ENCODE results near the gene FCN2. TPM values are rescaled to one million over a fixed set of nuclear protein-coding genes. Genes with fewer than 3 reads are reported as not detected.

The FCN2 gene
- total RNA-seq, 2 donors from 2014 or later: not detected

GRCh38 chr9:134848504-134848903, 32.1 kb upstream of the FCN2 start:
- TF ChIP-seq CTCF (IDR thresholded peaks at IDR 0.05): no peak
- no peak overlapping the region for H3K4me3 ChIP-seq
- H3K36me3 ChIP-seq: peaks cover 2% of the 10 kb centered on the region

GRCh38 chr9:134850611-134851010, 30.0 kb upstream of the FCN2 start:
- Histone ChIP-seq H3K27ac (no peak overlapping the region), H3K4me3 (no peak overlapping the region), H3K36me3 (no peaks in the 10 kb centered on the region), H3K4me1 (no peaks in the 10 kb centered on the region), H3K9me3 (no peaks in the 10 kb centered on the region), H3K27me3 (no peaks in the 10 kb centered on the region)
- DNase-seq (ENCODE audit: low spot score): no peak
- TF ChIP-seq CTCF (IDR thresholded peaks at IDR 0.05): no peak

More at GRCh38 chr9:134848504-134848903, 32.1 kb upstream of the FCN2 start:
- Histone ChIP-seq H3K27me3 (no peaks in the 10 kb centered on the region), H3K27ac (no peak overlapping the region), H3K4me1 (no peaks in the 10 kb centered on the region), H3K9me3 (no peaks in the 10 kb centered on the region)
- DNase-seq (ENCODE audit: low spot score): no peak

- no peak for DNase-seq (ENCODE audit: low spot score)
- no peak overlapping the region for H3K27ac ChIP-seq
Measured at GRCh38 chr9:134851020-134851419, 29.6 kb upstream of the FCN2 start.

GRCh38 chr9:134852906-134853654, 27.5 kb upstream of the FCN2 start:
- no peak for DNase-seq (ENCODE audit: low spot score)
- no peak overlapping the region for H3K4me3 ChIP-seq

More at GRCh38 chr9:134851020-134851419, 29.6 kb upstream of the FCN2 start:
- Histone ChIP-seq H3K4me1 (no peaks in the 10 kb centered on the region), H3K9me3 (no peaks in the 10 kb centered on the region), H3K27me3 (no peaks in the 10 kb centered on the region), H3K4me3 (no peak overlapping the region), H3K36me3 (no peaks in the 10 kb centered on the region)
- TF ChIP-seq CTCF (IDR thresholded peaks at IDR 0.05): no peak

GRCh38 chr9:134853893-134854292, 26.7 kb upstream of the FCN2 start:
- Histone ChIP-seq H3K27me3 (no peaks in the 10 kb centered on the region), H3K36me3 (no peaks in the 10 kb centered on the region), H3K4me3 (no peak overlapping the region), H3K4me1 (no peaks in the 10 kb centered on the region), H3K27ac (no peak overlapping the region), H3K9me3 (no peaks in the 10 kb centered on the region)
- TF ChIP-seq CTCF (IDR thresholded peaks at IDR 0.05): no peak
- no peak for DNase-seq (ENCODE audit: low spot score)

More at GRCh38 chr9:134852906-134853654, 27.5 kb upstream of the FCN2 start:
- Histone ChIP-seq H3K36me3 (no peaks in the 10 kb centered on the region), H3K27ac (no peak overlapping the region), H3K4me1 (no peaks in the 10 kb centered on the region), H3K9me3 (no peaks in the 10 kb centered on the region), H3K27me3 (no peaks in the 10 kb centered on the region)
- no peak for TF ChIP-seq CTCF (IDR thresholded peaks at IDR 0.05)

Measured in right atrium auricular region (tissue), 2 donors.